GM23338 (cell line): ENCODE data around the gene ENOX2. TPM values are rescaled to one million over a fixed set of nuclear protein-coding genes. Genes with fewer than 3 reads are reported as not detected.

Source experiments
- ATAC-seq: fragments of 200-7000 bp; cut with Tn5 transposase; 3 replicates; pipeline ENCODE4 v1.9.1; 2020
- DNase-seq: peaks from one replicate; pipeline ENCODE4 v3.0.0-alpha.2; 2015; ENCODE audit warnings: low spot score
- H2AFZ ChIP-seq: fragments of 200-600 bp; sonication (generic); 2 replicates; pipeline ENCODE4 v1.8.0; 2016; ENCODE audit warnings: antibody characterized with exemption, mild to moderate bottlenecking, moderate library complexity
- H3F3A ChIP-seq: fragments of 200-600 bp; sonication (generic); replicated peaks from 2 replicates; pipeline ENCODE4 v1.8.0; 2017; ENCODE audit warnings: antibody characterized with exemption, mixed run types, low read depth
- H3K27ac ChIP-seq: fragments of 200-600 bp; sonication (generic); 2 replicates; pipeline ENCODE4 v1.6.1; 2016; ENCODE audit warnings: low read depth
- H3K27me3 ChIP-seq: fragments of 200-600 bp; sonication (generic); 2 replicates; pipeline ENCODE4 v1.8.0; 2016; ENCODE audit warnings: mild to moderate bottlenecking, mixed run types, moderate library complexity; ENCODE audit not compliant: insufficient read depth
- H3K36me3 ChIP-seq: fragments of 200-600 bp; sonication (generic); 2 replicates; pipeline ENCODE4 v1.8.0; 2016; ENCODE audit warnings: mild to moderate bottlenecking; ENCODE audit not compliant: insufficient read depth
- H3K4me1 ChIP-seq: fragments of 200-600 bp; sonication (generic); 2 replicates; pipeline ENCODE4 v1.8.0; 2016; ENCODE audit warnings: mild to moderate bottlenecking, moderate library complexity; ENCODE audit not compliant: insufficient read depth
- H3K4me2 ChIP-seq: fragments of 200-600 bp; sonication (generic); 2 replicates; pipeline ENCODE4 v1.7.1; 2017; ENCODE audit warnings: mixed run types
- H3K4me3 ChIP-seq: fragments of 200-600 bp; sonication (generic); 2 replicates; pipeline ENCODE4 v1.6.1; 2016; ENCODE audit warnings: mixed run types
- H3K79me2 ChIP-seq: fragments of 200-600 bp; sonication (generic); replicated peaks from 2 replicates; pipeline ENCODE4 v1.8.0; 2017; ENCODE audit warnings: mild to moderate bottlenecking; ENCODE audit not compliant: insufficient read depth
- H3K9me2 ChIP-seq: fragments of 200-600 bp; sonication (generic); 2 replicates; pipeline ENCODE4 v1.8.0; 2017; ENCODE audit not compliant: insufficient read depth
- H4K20me1 ChIP-seq: fragments of 200-600 bp; sonication (generic); replicated peaks from 2 replicates; pipeline ENCODE4 v1.8.0; 2017; ENCODE audit warnings: mild to moderate bottlenecking; ENCODE audit not compliant: insufficient read depth
- H3K27ac Mint-ChIP-seq: 2 replicates; pipeline ENCODE4 v1.8.0; 2020; ENCODE audit warnings: inconsistent platforms, mild to moderate bottlenecking, moderate library complexity, mixed read lengths
- H3K27me3 Mint-ChIP-seq: 3 replicates; pipeline ENCODE4 v1.8.0; 2022; ENCODE audit warnings: low read depth, mild to moderate bottlenecking, moderate library complexity, mixed read lengths, inconsistent platforms; ENCODE audit not compliant: insufficient read depth, poor library complexity
- H3K36me3 Mint-ChIP-seq: 3 replicates; pipeline ENCODE4 v1.8.0; 2021; ENCODE audit warnings: low read depth, mild to moderate bottlenecking, inconsistent platforms, moderate library complexity, mixed read lengths
- H3K4me1 Mint-ChIP-seq: 3 replicates; pipeline ENCODE4 v1.8.0; 2020; ENCODE audit warnings: mild to moderate bottlenecking, inconsistent platforms, mixed read lengths
- H3K4me3 Mint-ChIP-seq: 3 replicates; pipeline ENCODE4 v1.8.0; 2021; ENCODE audit warnings: moderate library complexity, mild to moderate bottlenecking, inconsistent platforms, mixed read lengths
- H3K9me3 Mint-ChIP-seq: 3 replicates; pipeline ENCODE4 v1.8.0; 2020; ENCODE audit warnings: moderate library complexity, mild to moderate bottlenecking, inconsistent platforms, mixed read lengths
- EZH2 ChIP-seq: fragments of 200-600 bp; sonication (generic); IDR thresholded peaks from one replicate; pipeline ENCODE4 v1.8.0; 2017; ENCODE audit warnings: antibody characterized with exemption, mild to moderate bottlenecking, low read depth; ENCODE audit not compliant: unreplicated experiment
- EZH2phosphoT487 ChIP-seq: fragments of 200-600 bp; sonication (generic); IDR thresholded peaks from one replicate; pipeline ENCODE4 v1.8.1; 2018; ENCODE audit warnings: antibody characterized with exemption; ENCODE audit not compliant: unreplicated experiment
- JUNB ChIP-seq: IDR thresholded peaks from one replicate; pipeline ENCODE4 v1.6.1; 2016; ENCODE audit warnings: antibody characterized with exemption; ENCODE audit not compliant: unreplicated experiment
- POLR2AphosphoS5 ChIP-seq: IDR thresholded peaks from 2 replicates; pipeline ENCODE4 v1.6.1; 2016; ENCODE audit warnings: antibody characterized with exemption, low read depth
- STAT1 ChIP-seq: IDR thresholded peaks from one replicate; pipeline ENCODE4 v1.6.1; 2016; ENCODE audit warnings: antibody characterized with exemption; ENCODE audit not compliant: unreplicated experiment
- ZNF331 ChIP-seq: fragments of 250-450 bp; sonication (Bioruptor Pico); IDR thresholded peaks from 2 replicates; pipeline ENCODE4 v1.5.0; 2020; ENCODE audit warnings: low read depth, mild to moderate bottlenecking, moderate library complexity
- polyA plus RNA-seq: library from polyadenylated mRNA; unstranded; fragments of >200 nt; fragmentation: Nextera tagmentation; extraction: Ambion mirVana; gene quantifications from 2 replicates; pipeline ENCODE4 v1.2.1, GENCODE V29; 2016
- total RNA-seq: library from RNA; depleted of rRNA; stranded (reverse); fragments of >200 nt; shearing (Covaris generic); gene quantifications from 2 replicates; pipeline ENCODE4 v1.2.3, GENCODE V29; 2014
- TF ChIP-seq, protein P1 (sequence below): fragments of 250-450 bp; sonication (Bioruptor Pico); IDR thresholded peaks from 2 replicates; pipeline ENCODE4 v1.5.0; 2020; ENCODE audit warnings: mild to moderate bottlenecking, moderate library complexity
- TF ChIP-seq, protein P2 (sequence below): IDR thresholded peaks from 2 replicates; pipeline ENCODE4 v1.6.1; 2016; ENCODE audit warnings: antibody characterized with exemption

The ENOX2 gene
- total and polyA plus RNA-seq, 2 experiments from 2014 or later = 9.6 to 11.2 TPM

DNA sequence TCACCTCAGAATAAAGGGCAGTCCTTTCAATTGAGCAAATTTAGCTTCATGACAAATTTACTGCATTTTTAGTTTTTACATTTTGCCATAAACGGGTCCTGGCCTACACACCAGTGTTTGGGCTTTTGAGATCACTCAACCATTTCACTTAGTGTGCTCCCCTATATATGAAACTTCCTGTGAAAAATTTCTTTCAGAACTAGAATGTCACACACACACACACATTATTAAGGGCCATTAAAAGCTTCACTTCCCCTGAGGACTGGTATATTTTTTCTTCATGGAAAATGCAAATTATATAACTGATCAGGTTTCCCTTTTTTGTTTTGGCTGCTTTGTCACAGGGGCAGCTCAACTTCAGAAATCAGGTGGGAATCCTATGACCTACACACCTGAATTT lies 206.5 kb downstream of the ENOX2 start (continued):
- TF ChIP-seq STAT1 (no peak), POLR2AphosphoS5 (no peak), JUNB (no peak), EZH2 (no peak), ZNF331 (CRISPR knock-in tag) (no peak)
- TF ChIP-seq, protein P1, sequence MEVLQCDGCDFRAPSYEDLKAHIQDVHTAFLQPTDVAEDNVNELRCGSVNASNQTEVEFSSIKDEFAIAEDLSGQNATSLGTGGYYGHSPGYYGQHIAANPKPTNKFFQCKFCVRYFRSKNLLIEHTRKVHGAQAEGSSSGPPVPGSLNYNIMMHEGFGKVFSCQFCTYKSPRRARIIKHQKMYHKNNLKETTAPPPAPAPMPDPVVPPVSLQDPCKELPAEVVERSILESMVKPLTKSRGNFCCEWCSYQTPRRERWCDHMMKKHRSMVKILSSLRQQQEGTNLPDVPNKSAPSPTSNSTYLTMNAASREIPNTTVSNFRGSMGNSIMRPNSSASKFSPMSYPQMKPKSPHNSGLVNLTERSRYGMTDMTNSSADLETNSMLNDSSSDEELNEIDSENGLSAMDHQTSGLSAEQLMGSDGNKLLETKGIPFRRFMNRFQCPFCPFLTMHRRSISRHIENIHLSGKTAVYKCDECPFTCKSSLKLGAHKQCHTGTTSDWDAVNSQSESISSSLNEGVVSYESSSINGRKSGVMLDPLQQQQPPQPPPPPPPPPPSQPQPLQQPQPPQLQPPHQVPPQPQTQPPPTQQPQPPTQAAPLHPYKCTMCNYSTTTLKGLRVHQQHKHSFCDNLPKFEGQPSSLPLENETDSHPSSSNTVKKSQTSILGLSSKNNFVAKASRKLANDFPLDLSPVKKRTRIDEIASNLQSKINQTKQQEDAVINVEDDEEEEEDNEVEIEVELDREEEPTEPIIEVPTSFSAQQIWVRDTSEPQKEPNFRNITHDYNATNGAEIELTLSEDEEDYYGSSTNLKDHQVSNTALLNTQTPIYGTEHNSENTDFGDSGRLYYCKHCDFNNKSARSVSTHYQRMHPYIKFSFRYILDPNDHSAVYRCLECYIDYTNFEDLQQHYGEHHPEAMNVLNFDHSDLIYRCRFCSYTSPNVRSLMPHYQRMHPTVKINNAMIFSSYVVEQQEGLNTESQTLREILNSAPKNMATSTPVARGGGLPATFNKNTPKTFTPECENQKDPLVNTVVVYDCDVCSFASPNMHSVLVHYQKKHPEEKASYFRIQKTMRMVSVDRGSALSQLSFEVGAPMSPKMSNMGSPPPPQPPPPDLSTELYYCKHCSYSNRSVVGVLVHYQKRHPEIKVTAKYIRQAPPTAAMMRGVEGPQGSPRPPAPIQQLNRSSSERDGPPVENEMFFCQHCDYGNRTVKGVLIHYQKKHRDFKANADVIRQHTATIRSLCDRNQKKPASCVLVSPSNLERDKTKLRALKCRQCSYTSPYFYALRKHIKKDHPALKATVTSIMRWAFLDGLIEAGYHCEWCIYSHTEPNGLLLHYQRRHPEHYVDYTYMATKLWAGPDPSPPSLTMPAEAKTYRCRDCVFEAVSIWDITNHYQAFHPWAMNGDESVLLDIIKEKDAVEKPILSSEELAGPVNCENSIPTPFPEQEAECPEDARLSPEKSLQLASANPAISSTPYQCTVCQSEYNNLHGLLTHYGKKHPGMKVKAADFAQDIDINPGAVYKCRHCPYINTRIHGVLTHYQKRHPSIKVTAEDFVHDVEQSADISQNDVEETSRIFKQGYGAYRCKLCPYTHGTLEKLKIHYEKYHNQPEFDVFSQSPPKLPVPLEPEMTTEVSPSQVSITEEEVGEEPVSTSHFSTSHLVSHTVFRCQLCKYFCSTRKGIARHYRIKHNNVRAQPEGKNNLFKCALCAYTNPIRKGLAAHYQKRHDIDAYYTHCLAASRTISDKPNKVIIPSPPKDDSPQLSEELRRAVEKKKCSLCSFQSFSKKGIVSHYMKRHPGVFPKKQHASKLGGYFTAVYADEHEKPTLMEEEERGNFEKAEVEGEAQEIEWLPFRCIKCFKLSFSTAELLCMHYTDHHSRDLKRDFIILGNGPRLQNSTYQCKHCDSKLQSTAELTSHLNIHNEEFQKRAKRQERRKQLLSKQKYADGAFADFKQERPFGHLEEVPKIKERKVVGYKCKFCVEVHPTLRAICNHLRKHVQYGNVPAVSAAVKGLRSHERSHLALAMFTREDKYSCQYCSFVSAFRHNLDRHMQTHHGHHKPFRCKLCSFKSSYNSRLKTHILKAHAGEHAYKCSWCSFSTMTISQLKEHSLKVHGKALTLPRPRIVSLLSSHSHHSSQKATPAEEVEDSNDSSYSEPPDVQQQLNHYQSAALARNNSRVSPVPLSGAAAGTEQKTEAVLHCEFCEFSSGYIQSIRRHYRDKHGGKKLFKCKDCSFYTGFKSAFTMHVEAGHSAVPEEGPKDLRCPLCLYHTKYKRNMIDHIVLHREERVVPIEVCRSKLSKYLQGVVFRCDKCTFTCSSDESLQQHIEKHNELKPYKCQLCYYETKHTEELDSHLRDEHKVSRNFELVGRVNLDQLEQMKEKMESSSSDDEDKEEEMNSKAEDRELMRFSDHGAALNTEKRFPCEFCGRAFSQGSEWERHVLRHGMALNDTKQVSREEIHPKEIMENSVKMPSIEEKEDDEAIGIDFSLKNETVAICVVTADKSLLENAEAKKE (CRISPR knock-in tag) = no peak

DNA sequence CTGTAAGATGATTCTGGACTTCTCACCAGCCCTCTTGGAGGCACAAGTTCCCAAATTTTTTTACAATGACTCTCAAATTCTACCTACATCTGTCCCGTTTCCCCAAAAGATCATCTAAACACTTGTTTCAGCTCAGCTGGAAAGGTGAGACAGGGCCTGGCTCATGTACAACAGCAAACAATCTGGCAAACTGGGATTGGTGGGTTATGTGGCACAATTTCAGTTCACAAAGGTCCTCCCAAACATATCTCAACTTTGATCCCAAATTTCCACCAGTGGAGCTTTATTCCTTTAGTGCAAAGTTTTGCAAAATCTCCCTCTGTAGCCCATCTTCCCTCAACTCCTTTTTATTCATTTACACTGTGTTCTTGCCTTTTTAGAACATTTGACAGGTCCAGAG lies 207.1 kb downstream of the ENOX2 start:
- Mint-ChIP-seq H3K27ac (no peak overlapping the region), H3K27me3 (no peaks in the 10 kb centered on the region), H3K36me3 (no peaks in the 10 kb centered on the region), H3K4me1 (peaks cover 13% of the 10 kb centered on the region; the same call in 2 of the 3 replicates), H3K9me3 (no peaks in the 10 kb centered on the region), H3K4me3 (no peak overlapping the region)
- H3K27me3 ChIP-seq = no peaks in the 10 kb centered on the region
- H3F3A ChIP-seq = no peaks in the 10 kb centered on the region
- no peak overlapping the region for H3K4me2 ChIP-seq
- H3K27ac ChIP-seq = no peak overlapping the region
- no peaks in the 10 kb centered on the region for H3K36me3 ChIP-seq
- TF ChIP-seq EZH2phosphoT487 = no peak
- TF ChIP-seq, protein P2, sequence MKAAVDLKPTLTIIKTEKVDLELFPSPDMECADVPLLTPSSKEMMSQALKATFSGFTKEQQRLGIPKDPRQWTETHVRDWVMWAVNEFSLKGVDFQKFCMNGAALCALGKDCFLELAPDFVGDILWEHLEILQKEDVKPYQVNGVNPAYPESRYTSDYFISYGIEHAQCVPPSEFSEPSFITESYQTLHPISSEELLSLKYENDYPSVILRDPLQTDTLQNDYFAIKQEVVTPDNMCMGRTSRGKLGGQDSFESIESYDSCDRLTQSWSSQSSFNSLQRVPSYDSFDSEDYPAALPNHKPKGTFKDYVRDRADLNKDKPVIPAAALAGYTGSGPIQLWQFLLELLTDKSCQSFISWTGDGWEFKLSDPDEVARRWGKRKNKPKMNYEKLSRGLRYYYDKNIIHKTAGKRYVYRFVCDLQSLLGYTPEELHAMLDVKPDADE = no peak
- no peak overlapping the region for H2AFZ ChIP-seq
- H3K9me2 ChIP-seq = no peaks in the 10 kb centered on the region
- ATAC-seq (no peak), DNase-seq (no peak)
- no peaks in the 10 kb centered on the region for H3K79me2 ChIP-seq
- H4K20me1 ChIP-seq = no peaks in the 10 kb centered on the region
- H3K4me3 ChIP-seq = no peak overlapping the region
- no peaks in the 10 kb centered on the region for H3K4me1 ChIP-seq
